ENCODE results near the gene SEC61B.

Gene SEC61B

GRCh38 chr9:99221621-99222415 lies at the start of gene SEC61B, which contains the start of gene ALG2:
Gene SEC61B, plus strand, starts transcription at chr9:99222282. Its CDS starts 82 bp downstream, at chr9:99222364.
Gene ALG2, minus strand, starts transcription at chr9:99221942. Its CDS starts 48 bp downstream, at chr9:99221894.
- peak; percentile 95 for DNase-seq (ENCODE audit: low spot score)

- DNase-seq (ENCODE audit: low spot score), result no peak
Observed at GRCh38 chr9:99173570-99174504, 48.2 kb upstream of the SEC61B start.

- DNase-seq (ENCODE audit: low spot score), result no peak
Observed at GRCh38 chr9:99176527-99177013, 45.5 kb upstream of the SEC61B start.

- no peak for DNase-seq (ENCODE audit: low spot score)
Observed at GRCh38 chr9:99177576-99178366, 44.3 kb upstream of the SEC61B start.

- no peak for DNase-seq (ENCODE audit: low spot score)
Observed at GRCh38 chr9:99178912-99179872, 42.9 kb upstream of the SEC61B start.

GRCh38 chr9:99180199-99180598 lies 41.9 kb upstream of the SEC61B start:
- no peak for DNase-seq (ENCODE audit: low spot score)

GRCh38 chr9:99180662-99181061 lies 41.4 kb upstream of the SEC61B start:
- DNase-seq (ENCODE audit: low spot score), result no peak

GRCh38 chr9:99181206-99181605 lies 40.9 kb upstream of the SEC61B start:
- DNase-seq (ENCODE audit: low spot score), result no peak

GRCh38 chr9:99181621-99182020 lies 40.5 kb upstream of the SEC61B start:
- DNase-seq (ENCODE audit: low spot score), result peak; percentile 45

GRCh38 chr9:99182356-99182755 lies 39.7 kb upstream of the SEC61B start:
- DNase-seq (ENCODE audit: low spot score), result no peak

GRCh38 chr9:99183616-99184015 lies 38.5 kb upstream of the SEC61B start:
- DNase-seq (ENCODE audit: low spot score), result no peak

GRCh38 chr9:99184110-99184474 lies 38.0 kb upstream of the SEC61B start:
- no peak for DNase-seq (ENCODE audit: low spot score)

GRCh38 chr9:99184475-99185347 lies 37.4 kb upstream of the SEC61B start:
- DNase-seq (ENCODE audit: low spot score), result peak; percentile 86

- no peak for DNase-seq (ENCODE audit: low spot score)
Observed at GRCh38 chr9:99185348-99185632, 36.8 kb upstream of the SEC61B start.

- no peak for DNase-seq (ENCODE audit: low spot score)
Observed at GRCh38 chr9:99185934-99186333, 36.1 kb upstream of the SEC61B start.

GRCh38 chr9:99187311-99187710 lies 34.8 kb upstream of the SEC61B start:
- no peak for DNase-seq (ENCODE audit: low spot score)

GRCh38 chr9:99189186-99189585 lies 32.9 kb upstream of the SEC61B start:
- no peak for DNase-seq (ENCODE audit: low spot score)

GRCh38 chr9:99189887-99190596 lies 32.0 kb upstream of the SEC61B start:
- no peak for DNase-seq (ENCODE audit: low spot score)

GRCh38 chr9:99190597-99191283 lies 31.3 kb upstream of the SEC61B start:
- no peak for DNase-seq (ENCODE audit: low spot score)
